ENCODE data around the gene SULT4A1.

Gene SULT4A1

DNA sequence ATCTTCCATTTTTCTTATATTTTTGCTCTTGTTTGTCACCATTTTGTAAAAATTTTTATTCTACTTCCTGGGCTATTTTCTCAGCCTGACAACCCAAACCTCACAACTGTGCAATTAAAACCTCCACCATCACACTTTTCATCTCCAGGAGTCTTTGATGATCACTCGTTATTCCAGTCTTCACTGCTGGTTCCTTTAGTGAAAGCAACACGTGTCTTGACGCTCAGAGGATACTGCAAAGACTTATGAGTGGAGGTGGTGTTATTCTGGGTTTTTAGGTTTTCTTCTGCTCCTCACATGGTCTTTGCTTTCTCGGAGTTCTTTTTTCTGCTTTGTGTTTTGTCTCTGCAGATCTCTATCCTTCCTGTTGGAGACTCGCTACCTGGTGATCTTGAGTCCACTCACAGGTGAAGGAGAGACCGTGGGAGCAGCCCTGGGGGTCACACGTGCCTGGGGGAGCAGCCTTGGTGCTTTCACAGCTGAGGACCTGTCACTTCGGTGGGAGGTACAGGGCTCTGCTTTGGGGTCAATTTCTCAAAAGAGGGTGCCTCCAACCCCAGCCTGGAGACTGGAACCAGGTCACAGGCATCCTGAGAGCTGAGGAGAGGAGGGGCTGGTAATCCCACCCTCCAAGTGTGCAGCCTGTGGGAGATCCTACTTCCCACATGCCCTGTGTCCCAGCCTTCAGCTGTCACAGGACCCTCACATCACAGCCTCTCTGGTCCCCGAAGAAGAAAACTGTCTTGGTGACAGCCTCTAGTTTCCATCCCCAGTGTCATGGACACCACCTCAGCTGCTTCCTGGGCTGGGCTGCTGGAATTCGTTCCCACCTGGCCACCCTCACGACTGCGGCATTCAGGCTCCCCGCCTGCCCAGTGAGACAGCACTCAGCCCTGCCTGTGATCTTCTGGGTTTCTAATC lies 11.0 kb downstream of the SULT4A1 start:
- DNase-seq (ENCODE audit: low read depth): no peak
- H3K4me3 ChIP-seq (ENCODE audit: low read length): no peak overlapping the region
- TF ChIP-seq, protein P1, sequence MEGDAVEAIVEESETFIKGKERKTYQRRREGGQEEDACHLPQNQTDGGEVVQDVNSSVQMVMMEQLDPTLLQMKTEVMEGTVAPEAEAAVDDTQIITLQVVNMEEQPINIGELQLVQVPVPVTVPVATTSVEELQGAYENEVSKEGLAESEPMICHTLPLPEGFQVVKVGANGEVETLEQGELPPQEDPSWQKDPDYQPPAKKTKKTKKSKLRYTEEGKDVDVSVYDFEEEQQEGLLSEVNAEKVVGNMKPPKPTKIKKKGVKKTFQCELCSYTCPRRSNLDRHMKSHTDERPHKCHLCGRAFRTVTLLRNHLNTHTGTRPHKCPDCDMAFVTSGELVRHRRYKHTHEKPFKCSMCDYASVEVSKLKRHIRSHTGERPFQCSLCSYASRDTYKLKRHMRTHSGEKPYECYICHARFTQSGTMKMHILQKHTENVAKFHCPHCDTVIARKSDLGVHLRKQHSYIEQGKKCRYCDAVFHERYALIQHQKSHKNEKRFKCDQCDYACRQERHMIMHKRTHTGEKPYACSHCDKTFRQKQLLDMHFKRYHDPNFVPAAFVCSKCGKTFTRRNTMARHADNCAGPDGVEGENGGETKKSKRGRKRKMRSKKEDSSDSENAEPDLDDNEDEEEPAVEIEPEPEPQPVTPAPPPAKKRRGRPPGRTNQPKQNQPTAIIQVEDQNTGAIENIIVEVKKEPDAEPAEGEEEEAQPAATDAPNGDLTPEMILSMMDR (conservative IDR thresholded peaks at IDR 0.05; ENCODE audit: low read depth, low read length): no peak

DNA sequence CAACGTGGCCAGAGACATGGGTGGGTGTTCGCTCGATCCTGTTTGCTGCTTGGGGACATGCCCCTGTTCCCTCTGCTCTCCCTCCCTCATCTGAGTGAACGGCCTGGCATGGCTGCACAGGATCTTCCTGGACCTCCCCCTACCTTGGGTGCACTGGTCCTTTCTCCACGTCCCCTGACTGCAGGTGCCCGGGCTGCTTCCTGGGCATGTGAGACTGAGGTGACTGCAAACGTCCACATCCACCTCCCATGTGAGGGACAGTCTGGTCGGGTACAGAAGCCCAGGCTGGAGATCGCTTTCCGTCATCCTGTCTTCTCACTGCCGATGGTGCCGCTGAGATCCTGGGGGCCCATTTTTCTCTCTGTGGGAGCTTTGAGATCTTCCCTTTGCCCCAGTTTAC lies 11.8 kb downstream of the SULT4A1 start:
- DNase-seq (ENCODE audit: low read depth): no peak
- H3K4me3 ChIP-seq (ENCODE audit: low read length): no peak overlapping the region
- TF ChIP-seq, protein P1 (conservative IDR thresholded peaks at IDR 0.05; ENCODE audit: low read depth, low read length): no peak

DNA sequence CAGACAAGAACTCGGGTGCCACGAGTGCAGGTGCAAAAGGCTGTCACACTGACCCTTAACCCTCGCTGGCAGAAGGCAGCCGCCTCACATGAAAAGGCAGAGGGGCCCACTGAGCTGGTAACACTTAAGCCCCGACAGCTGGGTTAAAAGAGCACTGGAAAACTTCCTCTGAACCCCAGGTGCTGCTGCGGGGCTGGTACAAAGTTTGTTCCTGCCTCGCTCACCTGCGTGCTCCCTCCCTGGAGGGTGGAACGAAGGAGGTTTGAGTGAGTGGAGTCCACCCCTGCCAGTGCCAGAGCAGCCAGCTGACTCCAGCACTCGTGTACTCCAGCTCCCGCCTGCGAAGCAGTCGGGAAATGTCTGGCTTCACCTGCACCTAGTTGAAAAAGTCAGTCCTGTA lies 12.6 kb downstream of the SULT4A1 start:
- TF ChIP-seq, protein P1 (conservative IDR thresholded peaks at IDR 0.05; ENCODE audit: low read depth, low read length): no peak
- H3K4me3 ChIP-seq (ENCODE audit: low read length): no peak overlapping the region
- no peak for DNase-seq (ENCODE audit: low read depth)

DNA sequence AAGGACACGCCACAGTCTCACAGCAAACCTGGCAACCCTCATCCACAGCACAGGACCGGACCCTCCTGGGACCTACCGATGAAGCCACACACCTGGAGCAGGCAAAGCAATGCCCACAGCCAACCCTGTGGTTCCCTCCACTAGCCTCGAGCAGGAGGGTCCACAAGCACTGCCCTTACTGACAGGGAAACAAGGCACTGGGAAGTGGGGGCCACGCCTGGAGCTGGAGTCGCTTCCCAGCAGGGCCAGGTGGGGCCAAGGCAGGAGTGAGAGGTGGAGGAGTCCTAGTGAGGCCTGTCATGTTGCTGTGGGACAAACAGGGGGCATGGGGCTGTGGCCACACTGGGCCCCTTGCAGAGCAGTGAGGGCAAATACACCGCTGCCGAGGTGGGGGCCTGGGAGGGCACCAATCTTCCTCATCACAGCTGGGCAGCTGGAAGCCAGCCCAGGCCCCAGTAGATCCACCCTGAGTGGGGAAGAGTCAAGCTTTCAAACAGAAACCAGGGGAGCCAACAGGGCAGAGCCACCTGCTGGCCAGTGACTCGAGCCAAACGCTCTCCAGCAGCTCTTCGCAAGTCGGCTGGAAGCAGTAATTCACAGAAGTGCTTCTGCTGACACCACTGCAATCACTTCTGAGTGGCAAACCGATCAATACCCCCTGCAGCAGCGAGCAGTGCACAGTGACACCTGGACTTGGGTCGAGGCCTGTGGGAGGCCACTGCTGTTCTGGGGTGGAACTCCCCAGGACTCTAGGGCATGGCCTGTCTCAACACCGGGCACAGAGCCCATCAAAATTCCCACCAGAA lies 13.7 kb downstream of the SULT4A1 start:
- DNase-seq (ENCODE audit: low read depth): no peak
- H3K4me3 ChIP-seq (ENCODE audit: low read length): no peak overlapping the region
- TF ChIP-seq, protein P1 (conservative IDR thresholded peaks at IDR 0.05; ENCODE audit: low read depth, low read length): peak; percentile 62

DNA sequence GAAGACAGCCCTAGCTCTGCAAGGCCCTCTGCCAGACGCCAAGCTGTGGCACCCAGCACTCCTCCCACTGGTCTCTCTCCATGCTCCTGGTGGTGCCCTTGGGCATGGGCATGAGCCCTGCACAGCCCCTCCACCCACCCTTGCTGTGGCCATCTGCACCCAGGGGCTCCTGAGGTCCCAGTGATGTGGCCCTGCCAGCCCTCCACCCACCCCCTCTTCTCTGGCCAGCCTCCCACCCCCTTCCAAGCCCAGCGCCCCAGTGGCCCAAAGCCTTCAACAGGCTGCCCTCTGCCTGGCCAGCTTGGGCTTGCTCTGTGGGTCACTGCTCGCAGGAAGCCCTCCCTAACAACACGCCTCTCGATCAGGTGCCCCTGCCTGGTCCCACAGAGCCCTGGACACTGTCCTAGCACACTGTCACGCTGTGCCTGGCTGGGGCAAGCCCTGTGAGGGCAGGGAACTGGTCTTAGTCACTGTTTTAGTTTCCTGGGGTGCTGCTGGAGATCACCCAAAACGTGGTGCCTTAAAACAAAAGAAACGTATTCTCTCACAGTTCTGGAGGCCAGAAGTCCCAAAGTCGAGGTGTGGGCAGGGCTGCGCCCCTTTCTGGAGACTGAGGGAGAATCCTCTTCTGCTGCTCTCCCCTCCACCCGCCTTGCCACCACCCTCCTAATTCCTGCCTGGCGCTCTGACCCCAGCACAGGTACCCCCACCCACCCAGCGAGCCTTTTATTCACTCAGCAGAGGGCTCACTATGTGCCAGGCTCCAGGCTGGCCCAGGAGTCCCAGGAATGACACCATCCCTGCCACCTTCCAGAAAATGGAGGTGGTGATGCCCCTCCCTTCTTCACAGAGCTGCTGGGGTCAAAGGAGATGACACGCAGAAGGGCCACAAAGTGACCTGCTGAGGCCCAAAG lies 14.7 kb downstream of the SULT4A1 start:
- TF ChIP-seq, protein P1 (conservative IDR thresholded peaks at IDR 0.05; ENCODE audit: low read depth, low read length): no peak
- DNase-seq (ENCODE audit: low read depth): no peak
- H3K4me3 ChIP-seq (ENCODE audit: low read length): no peak overlapping the region

DNA sequence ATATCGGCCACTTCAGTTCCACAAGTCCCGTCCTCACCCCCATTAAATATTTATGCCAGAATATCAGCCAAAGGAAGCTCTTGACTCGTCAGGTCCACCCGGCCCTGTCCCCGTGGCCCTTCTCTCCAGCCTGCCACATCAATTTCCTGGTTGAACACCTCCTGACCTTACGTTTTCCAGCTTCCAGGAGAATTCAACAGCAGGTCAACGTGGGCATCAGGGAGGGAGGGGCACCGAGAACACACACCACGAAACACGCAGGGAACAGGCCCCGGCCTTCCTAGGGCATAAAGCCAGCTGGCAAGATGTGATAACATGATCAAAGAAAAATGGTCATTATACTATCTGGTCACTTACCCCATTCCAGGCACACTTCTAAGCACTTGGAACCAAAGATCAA lies 15.3 kb downstream of the SULT4A1 start:
- TF ChIP-seq, protein P1 (conservative IDR thresholded peaks at IDR 0.05; ENCODE audit: low read depth, low read length): no peak

More for the DNA sequence above, 15.3 kb downstream of the SULT4A1 start:
- DNase-seq (ENCODE audit: low read depth): no peak
- H3K4me3 ChIP-seq (ENCODE audit: low read length): no peak overlapping the region
